ENCODE measurements around the gene ASTN1.

DNA sequence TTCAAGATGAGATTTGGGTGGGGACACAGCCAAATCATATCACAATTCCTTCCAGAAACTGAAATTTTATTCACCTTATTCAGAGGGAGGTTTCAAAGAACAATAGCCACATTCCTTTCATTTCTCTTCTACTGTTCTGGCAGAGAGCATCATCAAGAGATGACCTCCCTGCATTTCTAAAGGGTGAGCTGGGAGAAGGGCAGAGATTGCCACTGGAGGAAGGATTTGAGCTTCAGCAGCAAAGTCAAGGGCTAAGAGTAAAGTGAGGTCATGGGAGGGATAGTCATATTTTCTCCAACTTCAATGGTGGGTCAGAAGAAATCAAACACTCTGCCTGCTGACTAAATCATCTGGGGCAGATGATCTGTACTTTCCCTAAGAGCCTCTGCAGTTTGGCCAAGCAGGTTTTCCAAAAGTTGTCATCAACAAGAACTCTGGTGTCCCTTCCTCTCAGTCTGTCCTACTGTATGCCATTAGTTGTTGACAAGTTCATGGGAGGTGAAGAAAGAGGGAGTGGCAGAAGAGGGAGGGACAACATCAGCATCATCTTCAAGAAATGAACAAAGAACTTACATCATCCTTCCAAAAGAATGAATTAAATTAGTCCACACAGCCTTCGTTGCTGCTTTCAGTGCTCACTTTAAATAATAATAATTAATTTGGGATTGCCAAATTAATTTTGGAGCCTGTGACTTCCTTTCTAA lies 298.3 kb downstream of the ASTN1 start:
- TF ChIP-seq FOXM1 (IDR thresholded peaks at IDR 0.05; ENCODE audit: borderline replicate concordance) (no peak), SUZ12 (IDR thresholded peaks at IDR 0.05) (no peak), BHLHE40 (IDR thresholded peaks at IDR 0.05; ENCODE audit: borderline replicate concordance) (no peak), FOXA1 (IDR thresholded peaks at IDR 0.05) (no peak), TARDBP (IDR thresholded peaks at IDR 0.05) (no peak), L3MBTL2 (conservative IDR thresholded peaks at IDR 0.05) (no peak), SP1 (IDR thresholded peaks at IDR 0.05) (no peak), ELF4 (IDR thresholded peaks at IDR 0.05) (no peak)
- TF ChIP-seq, protein P1, sequence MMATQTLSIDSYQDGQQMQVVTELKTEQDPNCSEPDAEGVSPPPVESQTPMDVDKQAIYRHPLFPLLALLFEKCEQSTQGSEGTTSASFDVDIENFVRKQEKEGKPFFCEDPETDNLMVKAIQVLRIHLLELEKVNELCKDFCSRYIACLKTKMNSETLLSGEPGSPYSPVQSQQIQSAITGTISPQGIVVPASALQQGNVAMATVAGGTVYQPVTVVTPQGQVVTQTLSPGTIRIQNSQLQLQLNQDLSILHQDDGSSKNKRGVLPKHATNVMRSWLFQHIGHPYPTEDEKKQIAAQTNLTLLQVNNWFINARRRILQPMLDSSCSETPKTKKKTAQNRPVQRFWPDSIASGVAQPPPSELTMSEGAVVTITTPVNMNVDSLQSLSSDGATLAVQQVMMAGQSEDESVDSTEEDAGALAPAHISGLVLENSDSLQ (IDR thresholded peaks at IDR 0.05) = no peak

Data from HEK293T (cell line).